SK-N-SH (cell line): ENCODE measurements around the gene CDC42SE2. TPM values are rescaled to one million over a fixed set of nuclear protein-coding genes. Genes with fewer than 3 reads are reported as not detected.

Experiments used
- CTCF ChIA-PET: fragments of 300-600, 350-600 bp; formaldehyde crosslinking; extraction: SDS; loops from one replicate; lab custom pipeline; 2021; lab: Yijun Ruan, JAX
- POLR2A ChIA-PET: fragments of 350-600 bp; sonication (Branson Sonifier 250); formaldehyde crosslinking; extraction: SDS; loops from one replicate; lab custom pipeline; 2020; ENCODE audit warnings: antibody characterized with exemption, inconsistent platforms; lab: Yijun Ruan, JAX
- DNase-seq: peaks from one replicate; pipeline ENCODE4 v3.0.0; 2012
- H2AFZ ChIP-seq: fragments of 200-600 bp; sonication (generic); 2 replicates; pipeline ENCODE4 v1.8.1; 2016; ENCODE audit warnings: antibody characterized with exemption, mild to moderate bottlenecking, low read depth
- H3F3A ChIP-seq: fragments of 200-600 bp; sonication (generic); replicated peaks from 2 replicates; pipeline ENCODE3; 2016; ENCODE audit warnings: antibody characterized with exemption, mild to moderate bottlenecking; ENCODE audit not compliant: insufficient read depth
- H3K27ac ChIP-seq, 2 experiments: fragments of 200-500 bp in 1 of 2; fragments of 200-600 bp in 1 of 2; sonication (Bioruptor generic) in 1 of 2; sonication (generic), shearing (Covaris generic) in 1 of 2; 2 replicates each; pipeline versions ENCODE4 v1.5.1 to v1.6.1; 2014 to 2016; ENCODE audit warnings: low read depth in 2 of 2, inconsistent platforms in 1 of 2, low read length in 1 of 2, mild to moderate bottlenecking in 1 of 2, mixed read lengths in 1 of 2
- H3K27me3 ChIP-seq: fragments of 200-600 bp; sonication (generic), shearing (Covaris generic); 2 replicates; pipeline ENCODE4 v1.6.1; 2016; ENCODE audit warnings: mixed run types; ENCODE audit not compliant: insufficient read depth
- H3K36me3 ChIP-seq, 2 experiments: fragments of 200-500 bp in 1 of 2; fragments of 200-600 bp in 1 of 2; sonication (Bioruptor generic) in 1 of 2; sonication (generic) in 1 of 2; replicated peaks in 1 of 2; 2 replicates each; pipeline versions ENCODE3 to v1.5.1; 2014 to 2016; ENCODE audit warnings: low read length in 1 of 2, mild to moderate bottlenecking in 1 of 2; ENCODE audit not compliant: insufficient read depth in 2 of 2, control insufficient read depth in 1 of 2
- H3K4me1 ChIP-seq, 2 experiments: fragments of 200-500 bp in 1 of 2; fragments of 200-600 bp in 1 of 2; sonication (Bioruptor generic) in 1 of 2; sonication (generic), shearing (Covaris generic) in 1 of 2; 2 replicates each; pipeline versions ENCODE4 v1.5.1 to v1.6.1; 2014 to 2016; ENCODE audit warnings: low read depth in 1 of 2, low read length in 1 of 2, mixed run types in 1 of 2; ENCODE audit not compliant: insufficient read depth in 2 of 2, control insufficient read depth in 1 of 2
- H3K4me2 ChIP-seq: fragments of 200-600 bp; sonication (generic), shearing (Covaris generic); 2 replicates; pipeline ENCODE4 v1.6.1; 2017; ENCODE audit warnings: mixed run types
- H3K4me3 ChIP-seq, 2 experiments: fragments of 200-500 bp in 1 of 2; fragments of 200-600 bp in 1 of 2; sonication (Bioruptor generic) in 1 of 2; sonication (generic), shearing (Covaris generic) in 1 of 2; 2 replicates each; pipeline versions ENCODE4 v1.5.1 to v1.8.1; 2014 to 2016; ENCODE audit warnings: low read depth in 2 of 2, inconsistent platforms in 1 of 2, low read length in 1 of 2, mild to moderate bottlenecking in 1 of 2, mixed read lengths in 1 of 2, moderate library complexity in 1 of 2
- H3K79me2 ChIP-seq: fragments of 200-600 bp; sonication (generic); 2 replicates; pipeline ENCODE4 v1.8.1; 2017; ENCODE audit warnings: mild to moderate bottlenecking; ENCODE audit not compliant: insufficient read depth
- H3K9ac ChIP-seq: fragments of 200-600 bp; sonication (generic); 2 replicates; pipeline ENCODE4 v1.6.1; 2017; ENCODE audit warnings: mixed run types
- H3K9me2 ChIP-seq: fragments of 200-600 bp; sonication (generic); 2 replicates; pipeline ENCODE4 v1.6.1; 2017; ENCODE audit warnings: mixed run types
- H3K9me3 ChIP-seq: fragments of 200-600 bp; sonication (generic); 2 replicates; pipeline ENCODE4 v1.6.1; 2017; ENCODE audit warnings: mixed run types, mild to moderate bottlenecking, moderate library complexity
- H4K20me1 ChIP-seq: fragments of 200-600 bp; sonication (generic); 2 replicates; pipeline ENCODE4 v1.6.1; 2017; ENCODE audit warnings: mild to moderate bottlenecking, mixed run types; ENCODE audit not compliant: insufficient read depth
- ELF1 ChIP-seq: IDR thresholded peaks from 2 replicates; pipeline ENCODE4 v1.4.0; 2012
- EP300 ChIP-seq, 2 experiments: IDR thresholded peaks; 2 replicates each; pipeline versions ENCODE4 v1.4.0 to v1.6.1; 2012; ENCODE audit warnings: borderline replicate concordance in 1 of 2, low read depth in 1 of 2, low read length in 1 of 2
- EZH2phosphoT487 ChIP-seq: fragments of 200-600 bp; sonication (generic); IDR thresholded peaks from 2 replicates; pipeline ENCODE4 v1.6.1; 2017; ENCODE audit warnings: low read depth, mixed run types, mild to moderate bottlenecking, antibody characterized with exemption, moderate library complexity, borderline replicate concordance
- FOSL2 ChIP-seq: IDR thresholded peaks from 2 replicates; pipeline ENCODE4 v1.4.0; 2012; ENCODE audit warnings: low read depth, mild to moderate bottlenecking, moderate library complexity, borderline replicate concordance
- FOXJ3 ChIP-seq: sonication (generic); formaldehyde crosslinking; IDR thresholded peaks from 2 replicates; pipeline ENCODE4 v1.5.1; 2020; ENCODE audit warnings: mild to moderate bottlenecking, missing genetic modification reagents
- FOXM1 ChIP-seq: IDR thresholded peaks from 2 replicates; pipeline ENCODE4 v1.4.0; 2012; ENCODE audit warnings: low read depth, mild to moderate bottlenecking
- GABPA ChIP-seq: IDR thresholded peaks from 2 replicates; pipeline ENCODE4 v1.4.0; 2012; ENCODE audit warnings: low read depth, mild to moderate bottlenecking
- GATA2 ChIP-seq: sonication (generic); formaldehyde crosslinking; IDR thresholded peaks from 2 replicates; pipeline ENCODE4 v1.5.0; 2020; ENCODE audit warnings: mild to moderate bottlenecking, missing genetic modification reagents
- MAX ChIP-seq: IDR thresholded peaks from 2 replicates; pipeline ENCODE4 v1.4.0; 2012; ENCODE audit warnings: low read depth
- NRF1 ChIP-seq: IDR thresholded peaks from 2 replicates; pipeline ENCODE4 v1.6.1; 2012; ENCODE audit warnings: low read depth, mild to moderate bottlenecking, low read length
- POLR2AphosphoS5 ChIP-seq: IDR thresholded peaks from 2 replicates; pipeline ENCODE4 v1.6.1; 2012; ENCODE audit warnings: low read depth, low read length
- RAD21 ChIP-seq: IDR thresholded peaks from 2 replicates; pipeline ENCODE4 v1.6.1; 2012; ENCODE audit warnings: mild to moderate bottlenecking, low read length
- RCOR1 ChIP-seq: fragments of 150-350 bp; IDR thresholded peaks from 2 replicates; pipeline ENCODE4 v1.6.1; 2017; ENCODE audit warnings: antibody characterized with exemption, low read length
- REST ChIP-seq: IDR thresholded peaks from 2 replicates; pipeline ENCODE4 v1.6.1; 2012; ENCODE audit warnings: mild to moderate bottlenecking, low read depth, low read length, moderate library complexity
- RFX5 ChIP-seq: IDR thresholded peaks from 2 replicates; pipeline ENCODE4 v1.6.1; 2012; ENCODE audit warnings: mild to moderate bottlenecking, improper control_type of control experiment, low read length
- SIN3A ChIP-seq: IDR thresholded peaks from 2 replicates; pipeline ENCODE4 v1.6.1; 2012; ENCODE audit warnings: low read depth, mild to moderate bottlenecking, low read length, moderate library complexity, borderline replicate concordance
- TAF1 ChIP-seq: IDR thresholded peaks from 2 replicates; pipeline ENCODE4 v1.6.1; 2012; ENCODE audit warnings: low read depth, mild to moderate bottlenecking, low read length, moderate library complexity, borderline replicate concordance
- TCF12 ChIP-seq: IDR thresholded peaks from 2 replicates; pipeline ENCODE4 v1.4.0; 2012
- TEAD4 ChIP-seq: IDR thresholded peaks from 2 replicates; pipeline ENCODE4 v1.4.0; 2012; ENCODE audit warnings: mild to moderate bottlenecking, borderline replicate concordance; ENCODE audit not compliant: insufficient read depth
- ZBTB33 ChIP-seq: IDR thresholded peaks from 2 replicates; pipeline ENCODE4 v1.4.0; 2012; ENCODE audit warnings: low read depth, borderline replicate concordance
- WGBS: methylation state at CpG from one replicate; pipeline ENCODE4 v1.1.6; 2017; ENCODE audit warnings: low lambda C conversion rate; 5-methylcytosine and 5-hydroxymethylcytosine counted together
- polyA plus RNA-seq, 3 experiments: library from polyadenylated mRNA; depleted of rRNA; stranded (reverse); fragments of >200 nt; gene quantifications; 2 replicates each; pipeline ENCODE4 v1.2.3, GENCODE V29; 2012
- TF ChIP-seq, protein P1 (sequence below): IDR thresholded peaks from 2 replicates; pipeline ENCODE4; 2012

CDC42SE2 gene
- polyA plus RNA-seq, 1 of the 3 experiments (the other 2 are of a cell fraction) = 8.6 TPM

DNA sequence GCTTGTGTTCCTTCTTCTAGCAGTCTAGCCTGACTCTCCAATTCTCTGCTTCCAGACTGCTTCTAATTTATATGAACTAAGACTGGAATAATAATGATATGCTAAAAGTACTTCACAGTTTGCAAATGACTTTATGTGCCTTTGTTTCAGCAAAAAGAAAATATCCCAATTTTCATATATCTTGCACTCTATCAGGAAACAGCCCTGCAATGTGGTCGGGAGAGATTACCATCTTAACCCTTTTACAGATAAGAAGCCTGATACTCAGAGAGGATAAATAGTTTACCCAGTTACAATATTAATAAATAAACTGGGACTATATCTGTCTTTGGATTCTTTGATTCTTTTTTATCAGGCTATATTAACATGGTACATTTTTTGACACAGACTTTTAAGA, 126.0 kb downstream of the CDC42SE2 start:
- DNase-seq = no peak
- H4K20me1 ChIP-seq = no peaks in the 10 kb centered on the region
- H3K9me3 ChIP-seq = no peaks in the 10 kb centered on the region
- WGBS = 43% methylated on average over 1 of the region's 1 CpG
- H3F3A ChIP-seq = no peaks in the 10 kb centered on the region
- H3K36me3 ChIP-seq = peaks cover 44 to 48% of the 10 kb centered on the region in 2 experiments
- H3K79me2 ChIP-seq = no peaks in the 10 kb centered on the region; the same call in 1 of the 2 replicates
- no peak overlapping the region for H3K4me3 ChIP-seq
- no peak for TF ChIP-seq NRF1
- TF ChIP-seq EP300 (IDR thresholded peaks at IDR 0.05; ENCODE audit: borderline replicate concordance in 1 of 2, low read depth in 1 of 2, low read length in 1 of 2) = no peak; a peak in 1 of 4 replicates
- TF ChIP-seq GABPA = no peak
- no peak for TF ChIP-seq RAD21
- no peak for TF ChIP-seq EZH2phosphoT487
- TF ChIP-seq RFX5 = no peak
- no peak for TF ChIP-seq FOXM1
- TF ChIP-seq SIN3A = no peak
- TF ChIP-seq POLR2AphosphoS5 = no peak
- no peak for TF ChIP-seq TEAD4
- TF ChIP-seq, all 33 proteins: peak for 0
- peaks cover under 1 to 3% of the 10 kb centered on the region in 2 experiments; a peak in 2 of 4 replicates for H3K4me1 ChIP-seq
- POLR2A ChIA-PET = no interaction called here
- no peaks in the 10 kb centered on the region for H3K9me2 ChIP-seq
- no peak overlapping the region for H3K9ac ChIP-seq
- H3K27me3 ChIP-seq = no peaks in the 10 kb centered on the region
- H2AFZ ChIP-seq = no peak overlapping the region
- H3K27ac ChIP-seq = no peak overlapping the region
- CTCF ChIA-PET = no interaction called here
- H3K4me2 ChIP-seq = no peak overlapping the region

- Histone ChIP-seq H2AFZ (no peak overlapping the region), H3F3A (no peaks in the 10 kb centered on the region), H3K9me2 (no peaks in the 10 kb centered on the region), H3K27ac (no peak overlapping the region), H3K4me1 (no peaks in the 10 kb centered on the region), H4K20me1 (no peaks in the 10 kb centered on the region), H3K9me3 (no peaks in the 10 kb centered on the region), H3K4me3 (no peak overlapping the region), H3K79me2 (no peaks in the 10 kb centered on the region; the same call in 1 of the 2 replicates), H3K27me3 (no peaks in the 10 kb centered on the region), H3K9ac (no peak overlapping the region), H3K4me2 (no peak overlapping the region), H3K36me3 (peaks cover 44 to 54% of the 10 kb centered on the region in 2 experiments)
- TF ChIP-seq POLR2AphosphoS5 (no peak), REST (no peak), ZBTB33 (no peak), NRF1 (no peak), ELF1 (no peak), TEAD4 (no peak), FOSL2 (no peak), TCF12 (no peak), GATA2 (CRISPR knock-in tag) (no peak), RCOR1 (no peak), FOXJ3 (CRISPR knock-in tag) (no peak), SIN3A (no peak), TAF1 (no peak), RAD21 (no peak), MAX (no peak)
- TF ChIP-seq, protein P1, sequence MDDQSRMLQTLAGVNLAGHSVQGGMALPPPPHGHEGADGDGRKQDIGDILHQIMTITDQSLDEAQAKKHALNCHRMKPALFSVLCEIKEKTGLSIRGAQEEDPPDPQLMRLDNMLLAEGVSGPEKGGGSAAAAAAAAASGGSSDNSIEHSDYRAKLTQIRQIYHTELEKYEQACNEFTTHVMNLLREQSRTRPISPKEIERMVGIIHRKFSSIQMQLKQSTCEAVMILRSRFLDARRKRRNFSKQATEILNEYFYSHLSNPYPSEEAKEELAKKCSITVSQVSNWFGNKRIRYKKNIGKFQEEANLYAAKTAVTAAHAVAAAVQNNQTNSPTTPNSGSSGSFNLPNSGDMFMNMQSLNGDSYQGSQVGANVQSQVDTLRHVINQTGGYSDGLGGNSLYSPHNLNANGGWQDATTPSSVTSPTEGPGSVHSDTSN = no peak
- ChIA-PET POLR2A (no interaction called here), CTCF (interaction anchor here (0.6 to 1.7 kb wide), 2 partner anchors 10 to 88 kb away, joined by 3 read pairs; no protein-coding TSS in a partner anchor)
- no peak for DNase-seq
- WGBS = 91% methylated on average over 5 of the region's 5 CpGs
These were observed 128.7 kb downstream of the CDC42SE2 start for GRCh38 chr5:131392466-131393095.
